Endodermal cell (in vitro differentiated cells): Measurements from ENCODE around the gene USO1. TPM values are rescaled to one million over a fixed set of nuclear protein-coding genes. Genes with fewer than 3 reads are reported as not detected.

Experiments
- DNase-seq: peaks from one replicate; pipeline ENCODE4 v3.0.0-alpha.2; 2017
- H3K27ac ChIP-seq: 2 replicates; pipeline ENCODE4 v1.5.1; 2013; ENCODE audit warnings: mild to moderate bottlenecking, low read depth, low read length, moderate library complexity
- H3K27me3 ChIP-seq: 2 replicates; pipeline ENCODE4 v1.6.1; 2013; ENCODE audit warnings: mild to moderate bottlenecking, low read length, moderate library complexity; ENCODE audit not compliant: insufficient read depth, control insufficient read depth, poor library complexity, severe bottlenecking
- H3K36me3 ChIP-seq: 2 replicates; pipeline ENCODE4 v1.7.0; 2013; ENCODE audit warnings: mild to moderate bottlenecking, low read length, moderate library complexity; ENCODE audit not compliant: control insufficient read depth, insufficient read depth
- H3K4me1 ChIP-seq: one replicate; pipeline ENCODE4 v1.7.0; 2013; ENCODE audit warnings: low read length; ENCODE audit not compliant: control insufficient read depth, insufficient read depth
- H3K4me3 ChIP-seq: 2 replicates; pipeline ENCODE4 v1.5.1; 2013; ENCODE audit warnings: mild to moderate bottlenecking, low read length, moderate library complexity
- H3K9ac ChIP-seq: 2 replicates; pipeline ENCODE4 v1.6.1; 2013; ENCODE audit warnings: mild to moderate bottlenecking, low read length, moderate library complexity; ENCODE audit not compliant: poor library complexity, severe bottlenecking; ENCODE audit errors: extremely low read depth
- H3K9me3 ChIP-seq: 2 replicates; pipeline ENCODE4 v1.6.1; 2013; ENCODE audit warnings: mild to moderate bottlenecking, low read length, moderate library complexity; ENCODE audit not compliant: control insufficient read depth
- H3K27ac Mint-ChIP-seq: 2 replicates; pipeline ENCODE4 v1.8.0; 2020; ENCODE audit warnings: mixed read lengths
- H3K27me3 Mint-ChIP-seq: 2 replicates; pipeline ENCODE4 v1.8.0; 2021; ENCODE audit warnings: mild to moderate bottlenecking, mixed read lengths; ENCODE audit not compliant: insufficient read depth
- H3K36me3 Mint-ChIP-seq: 2 replicates; pipeline ENCODE4 v1.8.0; 2020; ENCODE audit warnings: low read depth, mixed read lengths
- H3K4me1 Mint-ChIP-seq: 2 replicates; pipeline ENCODE4 v1.8.0; 2020; ENCODE audit warnings: mixed read lengths
- H3K4me3 Mint-ChIP-seq: 2 replicates; pipeline ENCODE4 v1.8.0; 2020; ENCODE audit warnings: mild to moderate bottlenecking, moderate library complexity, mixed read lengths
- H3K9me3 Mint-ChIP-seq: 2 replicates; pipeline ENCODE4 v1.8.0; 2020; ENCODE audit warnings: mild to moderate bottlenecking, mixed read lengths
- CTCF ChIP-seq: fragments of 200-600 bp; sonication (generic); conservative IDR thresholded peaks from 2 replicates; pipeline ENCODE4 v1.5.0; 2021; ENCODE audit warnings: antibody characterized with exemption, mild to moderate bottlenecking
- WGBS, 2 experiments: methylation state at CpG; one replicate each; pipeline versions ENCODE4 v1.1.5 to v1.1.7; 2013; ENCODE audit warnings: missing lambda C conversion rate in 2 of 2, mixed read lengths in 1 of 2; ENCODE audit not compliant: insufficient coverage in 1 of 2, insufficient read length in 1 of 2; 5-methylcytosine and 5-hydroxymethylcytosine counted together
- total RNA-seq, 2 donors: library from RNA; stranded (reverse); fragmentation: NEBNext Ultra II Directional in 1 of 2; extraction: Animal tissue kit (Norgen Biotek cat#: 25700) in 1 of 2; gene quantifications; 2 replicates in 1 of 2; 3 replicates in 1 of 2; pipeline ENCODE4 v1.2.1, GENCODE V29; 2021

USO1 gene
- total RNA-seq, 2 donors from 2014 or later = 74.5 to 75.1 TPM

GRCh38 chr4:75733369-75733768, 9.0 kb downstream of the USO1 start:
- no peak overlapping the region for H3K27ac Mint-ChIP-seq
- H3K36me3 ChIP-seq = peaks cover 6% of the 10 kb centered on the region
- H3K9me3 Mint-ChIP-seq = peaks cover 12% of the 10 kb centered on the region
- H3K27me3 ChIP-seq = no peaks in the 10 kb centered on the region
- DNase-seq = no peak
- no peak overlapping the region for H3K27ac ChIP-seq
- TF ChIP-seq CTCF = no peak
- no peak overlapping the region for H3K9ac ChIP-seq
- H3K9me3 ChIP-seq = no peaks in the 10 kb centered on the region
- H3K4me3 Mint-ChIP-seq = no peak overlapping the region
- H3K27me3 Mint-ChIP-seq = no peaks in the 10 kb centered on the region
- no peaks in the 10 kb centered on the region for H3K4me1 ChIP-seq
- H3K4me3 ChIP-seq = no peak overlapping the region
- H3K36me3 Mint-ChIP-seq = peaks cover 14% of the 10 kb centered on the region
- no peaks in the 10 kb centered on the region for H3K4me1 Mint-ChIP-seq

- H3K27me3 Mint-ChIP-seq = no peaks in the 10 kb centered on the region
- WGBS, 2 experiments = 81 to 88% methylated on average over 2 of the region's 2 CpGs
- no peak overlapping the region for H3K27ac ChIP-seq
- no peaks in the 10 kb centered on the region for H3K9me3 ChIP-seq
- no peaks in the 10 kb centered on the region for H3K4me1 Mint-ChIP-seq
- H3K27ac Mint-ChIP-seq = no peak overlapping the region
- H3K9ac ChIP-seq = no peak overlapping the region
- H3K27me3 ChIP-seq = no peaks in the 10 kb centered on the region
- H3K4me3 ChIP-seq = no peak overlapping the region
- no peaks in the 10 kb centered on the region for H3K4me1 ChIP-seq
- peaks cover 12% of the 10 kb centered on the region for H3K9me3 Mint-ChIP-seq
- H3K36me3 ChIP-seq = peaks cover 4% of the 10 kb centered on the region
- no peak for DNase-seq
- peaks cover 14% of the 10 kb centered on the region for H3K36me3 Mint-ChIP-seq
- TF ChIP-seq CTCF = no peak
- no peak overlapping the region for H3K4me3 Mint-ChIP-seq
Measured at GRCh38 chr4:75735525-75735924, 11.1 kb downstream of the USO1 start.

- H3K36me3 Mint-ChIP-seq = peaks cover 14% of the 10 kb centered on the region
- Histone ChIP-seq H3K9me3 (no peaks in the 10 kb centered on the region), H3K9ac (no peak overlapping the region), H3K27me3 (no peaks in the 10 kb centered on the region), H3K4me1 (no peaks in the 10 kb centered on the region), H3K4me3 (no peak overlapping the region), H3K36me3 (peaks cover 11% of the 10 kb centered on the region), H3K27ac (no peak overlapping the region)
- TF ChIP-seq CTCF = no peak
- H3K4me3 Mint-ChIP-seq = no peak overlapping the region
- no peak overlapping the region for H3K27ac Mint-ChIP-seq
- DNase-seq = no peak
- WGBS, 2 experiments = 88 to 89% methylated on average over 1 to 2 of the region's 2 CpGs
- no peaks in the 10 kb centered on the region for H3K4me1 Mint-ChIP-seq
- H3K9me3 Mint-ChIP-seq = peaks cover 12% of the 10 kb centered on the region
- H3K27me3 Mint-ChIP-seq = no peaks in the 10 kb centered on the region
Measured at GRCh38 chr4:75736862-75737261, 12.5 kb downstream of the USO1 start.
